Measurements from ENCODE around the gene CSNK1D.
A peak's percentile ranks its signal among the peaks of the same experiment; 100 is the strongest.
"Not testable (repeated sequence)": the region's sequence is repeated elsewhere in the genome, so short reads cannot be mapped to it uniquely, and the experiment has no call there.

The CSNK1D gene

GRCh38 chr17:82274134-82275020 is 877 bp upstream of the CSNK1D start:
- no peak for DNase-seq (ENCODE audit: low spot score)

DNA sequence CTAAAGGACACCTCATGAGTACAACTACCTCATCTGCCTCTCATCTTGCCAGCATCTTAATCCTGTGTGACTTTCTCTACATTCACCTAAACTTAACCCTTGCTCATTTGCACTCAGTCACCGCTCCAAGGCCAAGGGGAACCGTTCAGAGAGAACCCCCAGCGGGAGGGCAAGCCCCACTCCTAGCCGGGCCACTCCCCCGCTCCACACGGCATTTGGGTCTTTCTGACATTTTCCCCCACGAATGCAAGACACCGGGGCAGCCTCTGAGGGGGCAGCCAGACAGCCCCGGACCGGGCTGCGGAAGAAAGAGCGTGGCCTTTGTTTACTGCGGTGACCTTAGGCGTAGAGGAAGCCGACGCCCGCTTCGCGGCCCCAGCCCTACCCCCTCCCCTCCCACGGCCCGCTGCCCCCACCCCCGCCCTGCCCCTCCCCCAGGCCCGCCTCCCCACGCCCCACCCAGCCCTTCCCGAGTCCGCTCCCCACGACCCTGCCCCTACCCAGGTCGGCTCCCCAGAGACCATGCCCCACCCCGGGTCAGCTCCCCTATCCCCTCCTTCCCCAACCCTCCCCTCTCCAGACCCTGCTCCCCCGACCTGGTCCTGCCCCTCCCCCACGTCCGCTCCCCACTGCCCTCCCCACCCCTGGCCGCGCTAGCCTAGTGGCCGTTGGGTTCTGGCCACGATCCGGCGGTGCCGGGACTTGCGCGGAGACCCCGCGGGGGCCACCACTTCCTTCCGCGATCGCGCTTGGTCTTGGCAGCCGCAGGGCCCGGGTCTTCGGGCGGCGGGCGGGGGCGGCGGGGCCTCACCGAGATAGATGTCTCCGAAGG is 789 bp downstream of the CSNK1D start:
- no peak for DNase-seq (ENCODE audit: low spot score)

DNA sequence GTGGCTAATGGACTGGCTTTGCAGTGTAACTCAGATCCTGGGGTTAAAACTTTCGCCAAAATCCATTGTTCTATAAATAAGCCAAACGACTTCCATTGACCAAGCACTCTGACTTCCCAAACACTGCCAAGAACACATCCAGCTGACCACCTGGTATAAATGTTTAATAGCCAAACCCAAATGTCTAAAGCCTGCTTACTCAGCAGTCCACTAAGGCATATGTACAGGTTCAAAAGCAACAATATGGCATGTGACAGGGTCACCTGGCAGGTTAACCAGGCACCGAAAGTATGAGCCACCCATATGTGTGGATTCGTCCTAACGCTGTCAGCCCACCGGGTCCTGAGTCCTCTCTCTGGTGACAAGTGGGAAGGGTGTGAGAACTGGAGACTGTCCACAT is 2.1 kb downstream of the CSNK1D start:
- DNase-seq (ENCODE audit: low spot score): no peak

GRCh38 chr17:82270651-82271050 is 2.8 kb downstream of the CSNK1D start:
- DNase-seq (ENCODE audit: low spot score): no peak

- no peak for DNase-seq (ENCODE audit: low spot score)
Observed at GRCh38 chr17:82269882-82270500, 3.5 kb downstream of the CSNK1D start.

GRCh38 chr17:82269138-82269881 is 4.2 kb downstream of the CSNK1D start:
- no peak for DNase-seq (ENCODE audit: low spot score)

GRCh38 chr17:82267575-82268379 is 5.7 kb downstream of the CSNK1D start:
- DNase-seq (ENCODE audit: low spot score): peak; percentile 51

DNA sequence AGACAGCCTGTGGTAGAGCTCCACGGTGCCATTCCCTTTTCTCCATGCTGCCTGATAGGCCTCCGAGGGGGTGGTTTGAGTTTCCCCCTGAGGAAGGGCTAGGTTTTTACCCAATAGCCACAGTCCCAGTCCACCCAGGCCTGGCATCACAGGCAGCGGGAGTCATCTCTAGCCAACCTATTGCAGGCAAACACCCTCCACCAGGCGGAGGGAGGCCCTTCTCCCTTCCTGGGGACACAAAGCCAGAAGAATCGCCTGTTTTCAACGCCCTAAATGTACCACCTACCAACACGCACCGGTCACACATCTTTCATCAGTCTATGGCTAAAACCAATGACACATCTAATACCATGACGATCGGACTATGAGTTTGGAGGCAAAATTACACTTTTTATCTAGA is 7.4 kb downstream of the CSNK1D start:
- no peak for DNase-seq (ENCODE audit: low spot score)

DNA sequence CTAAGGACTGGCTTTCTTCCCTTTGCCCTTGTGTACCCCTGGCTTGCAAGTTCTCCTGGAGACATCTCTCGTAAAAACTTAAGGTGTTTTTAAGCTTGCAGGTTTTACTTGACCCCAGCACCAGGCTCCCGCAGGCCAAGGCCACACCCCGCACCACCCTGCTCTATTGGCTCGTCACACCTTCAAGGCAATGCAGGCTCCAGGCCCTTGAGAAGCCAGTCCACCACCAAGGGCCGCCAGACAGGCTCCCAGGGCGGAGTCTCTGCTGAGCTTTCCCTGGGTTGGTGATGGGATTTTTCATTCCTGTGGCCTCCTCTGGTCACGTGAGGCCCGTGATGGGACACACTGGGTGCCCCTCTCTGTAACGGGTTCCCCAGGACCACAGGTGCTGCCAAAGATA is 9.9 kb downstream of the CSNK1D start:
- no peak for DNase-seq (ENCODE audit: low spot score)

DNA sequence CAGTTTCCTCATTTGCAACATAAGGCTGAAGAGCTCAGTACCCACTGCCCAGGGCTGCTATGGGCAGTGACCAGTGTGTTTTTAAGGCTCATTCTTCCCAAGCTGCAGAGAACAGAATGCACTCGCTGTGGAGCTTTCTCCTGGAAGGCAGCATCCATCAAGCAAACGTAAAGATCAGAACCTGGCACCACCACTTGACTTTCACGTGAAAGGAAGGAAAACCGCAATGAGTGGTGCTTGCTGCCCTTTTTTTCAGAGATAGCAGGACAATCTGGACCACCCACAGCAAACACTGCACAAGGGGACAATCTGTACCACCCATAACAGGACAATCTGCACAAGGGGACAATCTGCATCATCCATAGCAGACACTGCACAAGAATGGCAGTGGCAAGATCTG is 11.2 kb downstream of the CSNK1D start:
- no peak for DNase-seq (ENCODE audit: low spot score)

GRCh38 chr17:82259972-82260961 is 13.2 kb downstream of the CSNK1D start:
- not testable (repeated sequence) for DNase-seq (ENCODE audit: low spot score)

- no peak for DNase-seq (ENCODE audit: low spot score)
Observed at GRCh38 chr17:82258555-82258954, 14.9 kb downstream of the CSNK1D start.

- DNase-seq (ENCODE audit: low spot score): no peak
Observed at GRCh38 chr17:82257473-82257872, 16.0 kb downstream of the CSNK1D start.

DNA sequence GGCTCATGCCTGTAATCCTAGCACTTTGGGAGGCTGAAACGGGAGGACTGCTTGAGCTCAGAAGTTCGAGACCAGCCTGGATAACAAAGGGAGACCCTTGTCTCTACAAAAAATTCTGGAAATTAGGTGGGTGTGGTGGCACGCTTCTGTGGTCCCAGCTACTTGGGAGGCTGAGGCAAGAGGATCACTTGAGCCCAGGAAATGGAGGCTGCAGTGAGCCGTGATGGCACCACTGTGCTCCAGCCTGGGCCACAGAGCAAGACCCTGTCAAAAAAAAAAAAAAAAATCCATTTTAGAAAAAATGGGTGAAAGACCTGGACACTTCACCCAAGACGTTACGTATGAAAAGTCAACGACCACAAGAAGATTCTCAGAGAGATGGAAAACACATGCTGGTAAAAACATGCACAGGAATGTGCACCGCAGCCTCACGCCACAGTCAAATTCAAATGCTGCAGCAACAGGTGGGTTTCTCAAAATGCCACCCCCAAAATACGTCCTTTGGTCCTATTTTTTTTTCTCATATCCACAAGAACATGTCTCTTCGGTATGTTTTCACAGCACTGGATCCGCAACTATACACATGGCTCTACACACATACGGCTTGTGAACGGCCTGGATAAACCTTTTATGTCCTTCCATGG is 17.1 kb downstream of the CSNK1D start:
- no peak for DNase-seq (ENCODE audit: low spot score)

- DNase-seq (ENCODE audit: low spot score): no peak
Observed at GRCh38 chr17:82255402-82255972, 18.0 kb downstream of the CSNK1D start.

GRCh38 chr17:82254746-82255145 is 18.8 kb downstream of the CSNK1D start:
- not testable (repeated sequence) for DNase-seq (ENCODE audit: low spot score)

DNA sequence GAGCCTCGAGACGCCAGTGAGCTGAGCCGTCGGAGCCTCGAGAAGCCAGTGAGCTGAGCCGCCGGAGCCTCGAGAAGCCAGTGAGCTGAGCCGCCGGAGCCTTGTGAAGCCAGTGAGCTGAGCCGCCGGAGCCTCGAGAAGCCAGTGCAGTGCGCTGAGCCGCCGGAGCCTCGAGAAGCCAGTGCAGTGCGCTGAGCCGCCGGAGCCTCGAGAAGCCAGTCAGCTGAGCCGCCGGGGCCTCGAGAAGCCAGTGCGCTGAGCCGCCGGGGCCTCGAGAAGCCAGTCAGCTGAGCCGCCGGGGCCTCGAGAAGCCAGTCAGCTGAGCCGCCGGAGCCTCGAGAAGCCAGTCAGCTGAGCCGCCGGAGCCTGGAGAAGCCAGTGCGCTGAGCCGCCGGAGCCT is 19.4 kb downstream of the CSNK1D start:
- not testable (repeated sequence) for DNase-seq (ENCODE audit: low spot score)

DNA sequence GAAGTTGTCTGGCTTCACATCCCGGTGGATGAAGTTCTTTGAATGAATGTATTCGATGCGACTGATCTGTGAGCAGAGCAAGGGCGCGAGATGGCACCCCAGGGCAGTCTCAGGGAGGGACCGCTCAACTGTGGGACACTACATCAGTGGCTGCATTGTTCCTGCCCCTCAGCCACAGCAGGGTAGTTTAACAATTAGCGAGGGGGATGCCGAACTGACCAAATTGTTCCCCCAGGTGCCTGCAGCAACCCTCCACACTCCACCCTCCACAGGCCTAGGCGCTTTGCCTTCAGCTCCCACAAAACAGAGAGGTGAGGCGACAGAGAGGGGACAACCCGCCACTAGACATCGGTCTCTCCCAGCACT is 20.3 kb downstream of the CSNK1D start:
- DNase-seq (ENCODE audit: low spot score): no peak

All from COLO829 (cell line).